NOMO-1 treated with DMSO at 0.1 percent for 48 hours (cell line): ENCODE data around the gene SYDE2.

Experiments used
- DNase-seq: peaks from one replicate; lab custom pipeline; 2025; ENCODE audit not compliant: unreplicated experiment; lab: John Stamatoyannopoulos, UW

The SYDE2 gene

DNA sequence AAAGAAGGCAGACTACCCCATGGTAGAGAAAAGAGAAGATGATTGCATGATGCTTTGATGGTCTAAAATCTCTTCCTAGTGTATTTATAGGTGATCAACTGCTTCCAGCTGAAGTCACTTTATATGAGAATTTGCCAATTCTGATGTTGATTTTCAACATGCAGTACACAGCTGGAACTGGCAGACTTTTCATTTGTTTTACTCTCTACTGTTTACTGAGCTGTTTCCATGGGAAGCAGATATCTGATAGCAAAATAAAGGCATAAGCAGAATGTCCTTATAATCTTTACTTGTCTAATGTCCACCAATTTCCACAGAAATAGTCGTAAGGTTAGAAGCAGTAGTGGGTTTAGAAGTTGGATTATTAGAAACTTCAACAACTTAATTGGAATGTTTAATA, 74.9 kb downstream of the SYDE2 start:
- DNase-seq, result no peak

DNA sequence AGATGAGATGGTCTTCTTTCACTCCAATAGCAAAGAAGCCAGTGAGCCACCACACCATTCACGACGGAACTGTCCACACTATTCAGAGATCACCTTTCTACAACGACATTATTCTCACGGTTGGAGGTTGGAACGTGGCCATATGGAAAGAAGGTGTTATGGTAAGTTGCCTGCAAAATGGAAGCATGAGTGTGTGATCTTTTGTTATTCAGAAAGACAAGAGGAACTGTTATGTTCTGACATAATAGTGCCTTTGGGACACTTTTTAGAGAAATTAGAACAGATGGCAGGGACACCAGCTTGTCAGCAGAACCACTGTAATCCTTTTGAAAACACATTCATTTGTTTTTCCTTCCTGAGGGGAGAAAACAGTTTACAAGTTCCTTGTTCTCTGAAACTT, 76.7 kb downstream of the SYDE2 start:
- no peak for DNase-seq

DNA sequence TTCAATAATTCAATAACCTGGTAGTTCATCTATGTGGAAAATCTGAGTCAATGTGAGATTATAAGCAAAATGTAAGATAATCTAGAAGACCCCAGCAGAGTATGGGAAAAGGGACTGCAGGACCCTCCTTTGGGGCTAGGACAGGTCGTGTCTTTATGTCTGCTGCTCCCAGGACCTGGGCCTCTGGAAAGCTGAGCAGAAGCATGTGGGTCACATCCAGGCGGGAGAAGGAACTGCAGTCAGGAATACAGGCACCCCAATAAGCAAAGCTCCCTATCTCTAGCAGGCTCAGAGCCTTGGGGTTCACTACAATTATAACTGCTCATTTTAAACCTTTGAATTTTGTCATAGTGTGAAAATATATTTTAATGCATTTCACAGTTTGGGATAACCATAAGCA, 78.6 kb downstream of the SYDE2 start:
- DNase-seq, result no peak

DNA sequence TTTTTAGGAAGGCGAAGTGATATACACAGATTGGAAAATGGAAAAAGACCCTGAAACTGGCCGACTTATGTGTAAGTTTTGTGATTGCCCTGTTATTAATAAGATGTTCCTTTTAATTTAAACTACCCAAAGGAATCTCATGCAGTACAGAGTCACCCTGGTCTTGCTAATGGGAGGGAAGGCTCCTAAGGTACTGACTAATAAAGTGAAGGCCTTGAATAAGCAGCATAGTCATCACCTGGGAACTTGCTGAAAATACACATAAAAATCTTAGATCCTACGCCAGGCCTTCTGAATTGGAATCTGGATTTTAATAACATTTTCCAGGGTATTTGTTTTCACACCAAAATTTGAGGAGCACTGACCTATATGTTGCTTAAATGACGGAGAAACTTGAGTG, 79.1 kb downstream of the SYDE2 start:
- DNase-seq, result no peak

DNA sequence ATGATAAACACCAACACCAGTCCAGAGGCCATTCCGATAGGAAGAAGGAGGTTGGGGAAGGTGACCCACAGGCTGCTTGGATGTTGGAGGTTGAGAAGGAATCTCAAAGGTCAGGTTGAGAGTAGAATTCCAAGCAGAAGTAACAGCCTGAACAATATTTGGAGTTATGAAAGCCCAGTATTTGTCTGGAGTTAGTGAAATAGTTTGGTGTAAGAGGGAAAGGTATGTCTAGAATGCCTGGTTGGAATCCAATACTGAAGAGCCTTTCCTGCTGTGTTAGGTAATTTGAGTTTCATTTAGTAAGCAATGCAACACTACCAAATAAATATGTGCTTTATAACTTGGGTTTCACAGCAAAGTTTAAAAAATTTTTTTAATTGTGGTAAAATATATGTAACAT, 82.1 kb downstream of the SYDE2 start:
- no peak for DNase-seq

DNA sequence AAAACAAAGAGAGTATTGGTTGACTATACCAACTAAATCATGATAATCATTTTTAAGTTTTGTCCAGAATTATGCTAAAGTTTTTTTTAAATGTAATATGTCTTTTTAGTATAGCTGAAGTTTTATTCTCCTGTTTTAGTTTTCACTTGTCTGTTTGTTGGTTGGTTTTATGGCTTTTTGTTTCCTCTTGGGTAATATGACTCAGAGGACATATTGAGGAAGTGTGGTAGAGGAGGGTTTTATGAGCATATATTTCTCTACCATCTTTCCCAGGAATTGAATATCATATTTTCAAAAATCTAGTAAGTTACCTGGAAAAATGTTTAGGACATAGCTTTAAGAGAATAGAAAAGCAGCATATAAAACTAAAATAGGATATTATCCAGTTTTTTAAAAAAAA, 84.0 kb downstream of the SYDE2 start:
- peak; percentile 62 for DNase-seq

DNA sequence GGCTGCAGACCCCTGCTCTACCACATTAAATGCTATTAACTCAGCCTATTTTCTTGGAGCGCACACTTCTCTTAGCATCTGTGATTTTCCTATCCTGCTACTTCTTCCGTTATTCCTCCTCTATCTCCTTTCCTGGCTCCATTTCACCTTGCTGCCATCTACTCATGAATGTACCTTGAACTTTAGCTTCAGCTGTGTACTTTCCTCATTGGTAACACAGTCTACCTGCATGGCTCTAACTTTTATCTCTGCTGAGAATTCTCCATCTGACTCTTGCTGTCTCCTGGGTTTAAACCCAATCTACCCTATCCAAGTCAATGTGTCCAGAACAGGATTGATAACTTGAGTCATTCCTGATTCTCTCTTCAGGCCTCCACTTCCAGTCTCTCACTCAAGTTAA, 84.9 kb downstream of the SYDE2 start:
- DNase-seq, result no peak

DNA sequence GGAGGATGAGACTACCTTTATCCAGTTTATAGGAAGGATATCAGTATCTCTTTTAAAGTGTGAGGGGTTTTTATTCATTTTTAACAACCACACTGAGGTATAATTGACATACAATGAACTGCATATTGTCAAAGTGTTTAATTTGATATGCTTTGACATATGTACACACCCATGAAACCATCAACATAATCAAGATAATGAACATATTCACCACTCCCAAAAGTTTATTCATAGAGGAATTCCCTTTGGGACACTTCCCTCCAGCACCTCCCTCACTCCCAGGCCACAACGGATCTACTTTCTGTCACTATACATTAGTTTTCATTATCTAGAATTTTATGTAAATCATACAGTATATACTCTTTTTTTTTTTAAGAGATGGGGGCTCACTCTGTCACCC, 89.1 kb downstream of the SYDE2 start:
- DNase-seq, result no peak

DNA sequence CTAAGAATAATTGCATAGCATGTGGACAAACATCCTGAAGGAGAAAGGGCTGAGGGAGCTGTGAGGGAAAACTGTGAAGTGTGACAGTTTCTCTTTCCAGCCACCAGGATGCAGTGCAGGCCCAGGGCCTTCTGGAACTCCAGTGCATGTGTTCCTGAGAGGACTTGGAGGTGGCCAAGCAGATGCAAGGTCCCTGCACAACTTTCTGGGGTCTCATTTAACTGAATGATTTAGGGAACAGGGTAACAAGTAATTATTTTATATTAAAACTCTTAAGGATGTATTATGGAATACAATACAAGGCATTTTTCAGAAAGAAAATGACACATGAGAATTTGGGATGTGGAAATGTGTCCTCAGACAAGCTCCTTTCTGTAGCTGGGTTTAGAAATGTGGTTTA, 91.3 kb downstream of the SYDE2 start:
- DNase-seq, result peak; percentile 10
